ENCODE measurements around the gene RAB3GAP1. TPM values are rescaled to one million over a fixed set of nuclear protein-coding genes. Genes with fewer than 3 reads are reported as not detected.
"Not testable (repeated sequence)": the region's sequence is repeated elsewhere in the genome, so short reads cannot be mapped to it uniquely, and the experiment has no call there.

Gene RAB3GAP1
- total RNA-seq, 1 donor: 80.0 TPM

GRCh38 chr2:135099802-135100483, 47.9 kb downstream of the RAB3GAP1 start:
- no peak for DNase-seq (ENCODE audit: low read depth)
- no peak for TF ChIP-seq CTCF (IDR thresholded peaks at IDR 0.05; ENCODE audit: insufficient read depth, low read length)
- H3K4me3 ChIP-seq (ENCODE audit: low read depth, low read length): no peak overlapping the region

- DNase-seq (ENCODE audit: low read depth): no peak
- no peak for TF ChIP-seq CTCF (IDR thresholded peaks at IDR 0.05; ENCODE audit: insufficient read depth, low read length)
- no peak overlapping the region for H3K4me3 ChIP-seq (ENCODE audit: low read depth, low read length)
These were observed 51.8 kb downstream of the RAB3GAP1 start for GRCh38 chr2:135103843-135104242.

DNA sequence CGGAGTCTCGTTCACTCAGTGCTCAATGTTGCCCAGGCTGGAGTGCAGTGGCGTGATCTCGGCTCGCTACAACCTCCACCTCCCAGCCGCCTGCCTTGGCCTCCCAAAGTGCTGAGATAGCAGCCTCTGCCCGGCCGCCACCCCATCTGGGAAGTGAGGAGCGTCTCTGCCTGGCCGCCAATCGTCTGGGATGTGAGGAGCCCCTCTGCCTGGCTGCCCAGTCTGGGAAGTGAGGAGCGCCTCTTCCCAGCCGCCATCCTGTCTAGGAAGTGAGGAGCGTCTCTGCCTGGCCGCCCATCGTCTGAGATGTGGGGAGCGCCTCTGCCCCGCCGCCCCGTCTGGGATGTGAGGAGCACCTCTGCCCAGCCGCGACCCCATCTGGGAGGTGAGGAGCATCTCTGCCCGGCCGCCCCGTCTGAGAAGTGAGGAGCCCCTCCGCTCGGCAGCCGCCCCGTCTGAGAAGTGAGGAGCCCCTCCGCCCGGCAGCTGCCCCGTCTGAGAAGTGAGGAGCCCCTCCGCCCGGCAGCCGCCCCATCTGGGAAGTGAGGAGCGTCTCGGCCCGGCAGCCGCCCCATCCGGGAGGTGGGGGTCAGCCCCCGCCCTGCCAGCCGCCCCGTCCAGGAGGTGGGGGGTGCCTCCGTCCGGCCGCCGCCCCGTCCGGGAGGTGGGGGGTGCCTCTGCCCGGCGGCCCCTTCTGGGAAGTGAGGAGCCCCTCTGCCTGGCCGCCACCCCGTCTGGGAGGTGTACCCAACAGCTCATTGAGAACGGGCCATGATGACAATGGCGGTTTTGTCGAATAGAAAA, 53.6 kb downstream of the RAB3GAP1 start:
- H3K4me3 ChIP-seq (ENCODE audit: low read depth, low read length); DNase-seq (ENCODE audit: low read depth): not testable (repeated sequence)

DNA sequence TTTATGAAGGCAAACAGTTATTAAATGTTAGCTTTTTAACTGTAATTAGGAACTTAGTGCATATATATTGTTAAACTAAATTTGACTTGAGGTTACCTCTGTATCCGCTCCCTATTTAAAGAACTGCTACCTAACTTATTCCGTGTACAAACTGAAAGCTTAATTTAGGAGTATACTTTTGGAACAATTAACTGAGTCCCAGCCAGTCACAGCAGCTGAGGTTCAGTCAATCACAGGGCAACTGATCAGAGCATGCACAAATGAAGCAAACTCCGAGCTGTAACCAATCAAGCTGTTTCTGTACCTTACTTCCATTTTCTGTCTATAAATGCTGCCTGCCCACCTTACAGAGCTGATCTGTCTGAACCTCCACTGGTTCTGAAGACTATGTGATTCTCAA, 61.2 kb downstream of the RAB3GAP1 start:
- no peak for TF ChIP-seq CTCF (IDR thresholded peaks at IDR 0.05; ENCODE audit: insufficient read depth, low read length)
- H3K4me3 ChIP-seq (ENCODE audit: low read depth, low read length): no peak overlapping the region
- no peak for DNase-seq (ENCODE audit: low read depth)

- DNase-seq (ENCODE audit: low read depth): no peak
- TF ChIP-seq CTCF (IDR thresholded peaks at IDR 0.05; ENCODE audit: insufficient read depth, low read length): no peak
- H3K4me3 ChIP-seq (ENCODE audit: low read depth, low read length): no peak overlapping the region
These were observed 67.5 kb downstream of the RAB3GAP1 start for GRCh38 chr2:135119582-135119981.

- TF ChIP-seq CTCF (IDR thresholded peaks at IDR 0.05; ENCODE audit: insufficient read depth, low read length): no peak
- no peak overlapping the region for H3K4me3 ChIP-seq (ENCODE audit: low read depth, low read length)
- no peak for DNase-seq (ENCODE audit: low read depth)
These were observed 69.0 kb downstream of the RAB3GAP1 start for GRCh38 chr2:135121016-135121657.

GRCh38 chr2:135121658-135122039, 69.6 kb downstream of the RAB3GAP1 start:
- DNase-seq (ENCODE audit: low read depth); H3K4me3 ChIP-seq (ENCODE audit: low read depth, low read length): not testable (repeated sequence)

Data from fibroblast of the aortic adventitia (primary cell).